ENCODE results near the gene GJA5. TPM values are rescaled to one million over a fixed set of nuclear protein-coding genes. Genes with fewer than 3 reads are reported as not detected.

GJA5 gene
- total and polyA plus RNA-seq, 2 donors (not counting 1 experiment from before 2014, with no cell fraction given), result not detected

- H3K36me3 ChIP-seq (replicated peaks in 1 of 2; ENCODE audit: control extremely low read depth in 1 of 2, control insufficient read depth in 1 of 2, extremely low read depth in 1 of 2, insufficient read depth in 2 of 2, low read length in 1 of 2), result no peaks in the 10 kb centered on the region
- no peak for TF ChIP-seq CTCF (IDR thresholded peaks at IDR 0.05)
- TF ChIP-seq EZH2 (IDR thresholded peaks at IDR 0.05; ENCODE audit: borderline replicate concordance, insufficient read depth, low read depth, low read length, poor library complexity, severe bottlenecking), result no peak
- H4K20me1 ChIP-seq (ENCODE audit: control insufficient read depth, insufficient read depth, low read length, poor library complexity, severe bottlenecking), result no peaks in the 10 kb centered on the region
- H3K4me1 Mint-ChIP-seq, result no peaks in the 10 kb centered on the region
- H3K4me3 Mint-ChIP-seq, result no peak overlapping the region
- no peak overlapping the region for H3K27ac ChIP-seq (ENCODE audit: low read length in 2 of 2)
- H3K27ac Mint-ChIP-seq, result no peak overlapping the region
- H3K9me3 ChIP-seq (ENCODE audit: control extremely low read depth in 1 of 3, control insufficient read depth in 2 of 3, insufficient read depth in 1 of 3, low read length in 2 of 3), result no peaks in the 10 kb centered on the region
- no peaks in the 10 kb centered on the region for H3K9me3 Mint-ChIP-seq (ENCODE audit: insufficient read depth)
- ATAC-seq (ENCODE audit: low read depth), result no peak
- no peak overlapping the region for H3K4me3 ChIP-seq (ENCODE audit: control extremely low read depth in 1 of 5, extremely low read depth in 1 of 5, insufficient read depth in 1 of 5, low read depth in 2 of 5, low read length in 4 of 5)
- no CpG with 5 or more reads among the region's 1 CpG for whole genome bisulfite sequencing (ENCODE audit: insufficient coverage)
- CTCF ChIA-PET, result no interaction called here
- H3K4me2 ChIP-seq (replicated peaks; ENCODE audit: low read depth, low read length, poor library complexity, severe bottlenecking), result no peak overlapping the region
- no peak overlapping the region for H2AFZ ChIP-seq (ENCODE audit: insufficient read depth, low read depth, low read length, poor library complexity, severe bottlenecking)
- H3K27me3 ChIP-seq (replicated peaks in 1 of 4; ENCODE audit: control extremely low read depth in 1 of 4, control insufficient read depth in 3 of 4, insufficient read depth in 4 of 4, low read length in 3 of 4), result peaks cover 0 to 9% (median 0%) of the 10 kb centered on the region in 4 experiments
- POLR2A ChIA-PET, result no interaction called here
- no peaks in the 10 kb centered on the region for H3K4me1 ChIP-seq (ENCODE audit: control insufficient read depth in 2 of 2, insufficient read depth in 2 of 2, low read length in 2 of 2)
- no peak for DNase-seq
- no peak overlapping the region for H3K9ac ChIP-seq (ENCODE audit: low read length)
- no peaks in the 10 kb centered on the region for H3K79me2 ChIP-seq (ENCODE audit: control insufficient read depth, insufficient read depth, low read length)
- intact Hi-C loops (cut with micrococcal nuclease), result no loop called here
- H3K27me3 Mint-ChIP-seq, result peaks cover 35% of the 10 kb centered on the region
Observed at GRCh38 chr1:147791876-147792275, 31.5 kb upstream of the GJA5 start.

- ATAC-seq (ENCODE audit: low read depth) (no peak), DNase-seq (no peak)
- no peaks in the 10 kb centered on the region for H3K4me1 ChIP-seq (ENCODE audit: control insufficient read depth in 2 of 2, insufficient read depth in 2 of 2, low read length in 2 of 2)
- TF ChIP-seq CTCF (IDR thresholded peaks at IDR 0.05) (no peak), EZH2 (IDR thresholded peaks at IDR 0.05; ENCODE audit: borderline replicate concordance, insufficient read depth, low read depth, low read length, poor library complexity, severe bottlenecking) (no peak)
- Mint-ChIP-seq H3K4me1 (no peaks in the 10 kb centered on the region), H3K27ac (no peak overlapping the region), H3K4me3 (no peak overlapping the region), H3K9me3 (ENCODE audit: insufficient read depth) (no peaks in the 10 kb centered on the region), H3K27me3 (peaks cover 42% of the 10 kb centered on the region)
- no peak overlapping the region for H3K9ac ChIP-seq (ENCODE audit: low read length)
- ChIA-PET POLR2A (no interaction called here), CTCF (no interaction called here)
- H2AFZ ChIP-seq (ENCODE audit: insufficient read depth, low read depth, low read length, poor library complexity, severe bottlenecking), result no peak overlapping the region
- H3K4me3 ChIP-seq (ENCODE audit: control extremely low read depth in 1 of 5, extremely low read depth in 1 of 5, insufficient read depth in 1 of 5, low read depth in 2 of 5, low read length in 4 of 5), result no peak overlapping the region
- no peaks in the 10 kb centered on the region for H3K36me3 ChIP-seq (replicated peaks in 1 of 2; ENCODE audit: control extremely low read depth in 1 of 2, control insufficient read depth in 1 of 2, extremely low read depth in 1 of 2, insufficient read depth in 2 of 2, low read length in 1 of 2)
- no peak overlapping the region for H3K4me2 ChIP-seq (replicated peaks; ENCODE audit: low read depth, low read length, poor library complexity, severe bottlenecking)
- no peaks in the 10 kb centered on the region for H3K79me2 ChIP-seq (ENCODE audit: control insufficient read depth, insufficient read depth, low read length)
- intact Hi-C loops (cut with micrococcal nuclease), result loop anchor here (10.0 kb wide), 1 partner anchor 163 kb away; no protein-coding TSS in a partner anchor
- no peaks in the 10 kb centered on the region for H4K20me1 ChIP-seq (ENCODE audit: control insufficient read depth, insufficient read depth, low read length, poor library complexity, severe bottlenecking)
- H3K9me3 ChIP-seq (ENCODE audit: control extremely low read depth in 1 of 3, control insufficient read depth in 2 of 3, insufficient read depth in 1 of 3, low read length in 2 of 3), result no peaks in the 10 kb centered on the region
- peaks cover 0 to 16% (median 6%) of the 10 kb centered on the region in 4 experiments for H3K27me3 ChIP-seq (replicated peaks in 1 of 4; ENCODE audit: control extremely low read depth in 1 of 4, control insufficient read depth in 3 of 4, insufficient read depth in 4 of 4, low read length in 3 of 4)
- H3K27ac ChIP-seq (ENCODE audit: low read length in 2 of 2), result no peak overlapping the region
- WGBS (ENCODE audit: insufficient coverage), result no CpG with 5 or more reads among the region's 2 CpGs
Observed at GRCh38 chr1:147787765-147788164, 27.4 kb upstream of the GJA5 start.
